Stimulated activated CD4-positive, alpha-beta T cell treated with anti-CD3 and anti-CD28 coated beads, Interleukin-12 subunit alpha, Interleukin-12 subunit beta, amount 100 ng/mL, for 4 hours (primary cell): ENCODE measurements around the gene COL4A2.

Experiments used
- DNase-seq: peaks from one replicate; pipeline ENCODE4 v3.0.0-alpha.2; 2020

Gene COL4A2

DNA sequence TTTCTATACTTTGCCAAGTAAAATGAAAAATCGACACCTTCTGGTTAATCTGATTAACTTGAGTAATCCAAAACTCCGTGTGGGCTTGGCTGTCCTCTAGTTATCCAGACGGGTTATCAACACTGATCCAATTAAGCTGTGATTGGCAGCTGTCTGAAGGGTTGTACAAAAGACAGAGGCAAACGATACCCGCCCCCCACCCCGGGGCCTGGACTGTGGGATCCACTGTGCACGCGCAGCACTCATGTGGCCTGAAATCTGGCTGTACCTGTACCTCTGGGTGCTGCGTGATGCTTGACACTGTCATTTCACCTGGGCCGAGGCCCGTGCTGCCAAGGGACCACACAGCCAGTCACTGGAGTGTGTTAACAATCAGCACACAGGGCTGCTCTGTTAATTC is 53.5 kb downstream of the COL4A2 start:
- DNase-seq: no peak

DNA sequence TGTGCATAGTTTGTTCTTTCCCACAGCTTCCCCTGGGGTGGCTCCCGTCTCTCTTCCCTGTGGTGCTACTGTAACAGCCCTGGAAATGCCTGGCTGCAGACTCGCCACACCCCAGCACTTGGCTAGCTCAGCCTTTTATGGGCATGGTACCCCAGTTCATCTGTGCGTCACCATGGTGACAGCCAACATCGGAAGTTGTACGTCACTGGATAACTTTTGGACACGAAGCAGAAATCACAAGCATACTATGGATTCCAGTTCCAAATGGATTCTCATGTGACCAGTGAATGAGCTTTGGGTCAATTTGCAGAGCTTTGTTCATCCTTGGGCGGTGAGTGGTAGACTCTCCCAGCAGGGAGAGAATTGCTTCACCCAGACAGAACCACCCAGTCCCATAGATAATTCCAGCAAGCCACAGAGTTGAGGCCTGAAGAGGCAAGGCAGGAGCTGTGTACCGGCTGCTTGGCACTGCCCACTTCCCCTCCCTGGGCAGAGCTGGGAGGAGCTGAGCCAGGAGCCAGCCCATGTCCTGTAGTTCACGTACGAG is 54.4 kb downstream of the COL4A2 start:
- DNase-seq: no peak

GRCh38 chr13:110363010-110363409 is 55.9 kb downstream of the COL4A2 start:
- no peak for DNase-seq

DNA sequence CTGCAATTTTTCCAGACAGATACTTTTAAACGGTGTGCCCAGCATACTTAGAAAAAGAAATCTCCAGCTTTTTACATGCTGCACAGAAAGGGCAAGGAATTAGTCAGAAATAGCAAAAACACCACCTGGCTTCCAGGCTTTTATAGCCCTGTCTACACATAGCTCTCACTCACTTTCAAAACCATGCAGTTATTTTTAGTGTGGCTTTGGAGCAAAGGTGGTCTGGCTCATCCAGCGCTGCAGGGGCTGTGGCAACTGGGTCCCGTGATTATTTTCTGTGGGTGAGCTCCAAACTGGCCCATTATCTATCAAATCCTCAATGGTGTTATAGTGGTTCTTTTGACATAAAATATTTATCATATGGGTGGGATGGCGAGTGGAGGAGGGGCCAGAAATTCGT is 57.0 kb downstream of the COL4A2 start:
- DNase-seq: no peak

- no peak for DNase-seq
These were observed 58.8 kb downstream of the COL4A2 start for GRCh38 chr13:110365876-110366275.

- DNase-seq: no peak
These were observed 59.6 kb downstream of the COL4A2 start for GRCh38 chr13:110366733-110367132.

DNA sequence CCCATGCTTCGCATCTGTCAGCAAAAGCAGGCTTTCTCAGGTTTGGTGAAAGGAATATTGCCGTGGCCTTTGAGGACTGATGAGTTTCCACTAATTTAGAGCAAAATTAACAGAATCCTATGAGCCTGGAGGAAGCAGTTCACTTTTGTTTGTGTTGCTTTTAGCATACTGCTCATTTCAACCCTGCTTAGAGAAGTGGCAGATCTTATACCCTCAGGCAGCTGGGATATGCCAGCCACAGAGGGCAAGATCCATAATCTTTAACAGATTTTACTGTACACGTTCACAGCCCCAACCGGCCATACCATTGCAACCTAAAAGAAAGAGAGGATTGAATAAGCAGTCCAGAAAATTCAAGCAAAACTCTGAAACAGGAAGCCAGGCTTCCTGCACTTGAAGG is 60.5 kb downstream of the COL4A2 start:
- no peak for DNase-seq

- no peak for DNase-seq
These were observed 61.3 kb downstream of the COL4A2 start for GRCh38 chr13:110368408-110368807.

GRCh38 chr13:110369400-110369799 is 62.3 kb downstream of the COL4A2 start:
- no peak for DNase-seq

GRCh38 chr13:110371550-110372465 is 64.7 kb downstream of the COL4A2 start:
- DNase-seq: no peak

- DNase-seq: no peak
These were observed 65.6 kb downstream of the COL4A2 start for GRCh38 chr13:110372676-110373075.

DNA sequence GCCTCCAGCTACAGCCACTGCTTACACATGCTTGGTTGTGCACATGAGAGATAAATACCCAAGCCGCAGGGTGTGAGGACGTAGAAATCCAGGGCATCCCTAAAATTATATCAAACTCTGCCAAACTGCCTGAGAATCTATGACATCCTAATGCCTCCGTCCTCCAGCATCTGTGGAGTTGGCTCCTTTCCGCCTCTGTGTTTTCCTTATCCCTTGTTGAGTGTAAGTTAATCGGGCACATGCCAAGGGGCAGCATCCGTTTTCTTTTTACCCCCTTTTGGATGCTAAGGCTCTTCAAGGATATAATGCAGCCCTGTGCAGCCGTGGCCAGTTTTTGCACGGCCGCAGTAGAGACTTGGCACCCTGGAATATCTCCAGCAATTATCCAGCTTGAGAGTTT is 66.5 kb downstream of the COL4A2 start:
- no peak for DNase-seq

GRCh38 chr13:110374431-110375370 is 67.6 kb downstream of the COL4A2 start:
- DNase-seq: no peak

DNA sequence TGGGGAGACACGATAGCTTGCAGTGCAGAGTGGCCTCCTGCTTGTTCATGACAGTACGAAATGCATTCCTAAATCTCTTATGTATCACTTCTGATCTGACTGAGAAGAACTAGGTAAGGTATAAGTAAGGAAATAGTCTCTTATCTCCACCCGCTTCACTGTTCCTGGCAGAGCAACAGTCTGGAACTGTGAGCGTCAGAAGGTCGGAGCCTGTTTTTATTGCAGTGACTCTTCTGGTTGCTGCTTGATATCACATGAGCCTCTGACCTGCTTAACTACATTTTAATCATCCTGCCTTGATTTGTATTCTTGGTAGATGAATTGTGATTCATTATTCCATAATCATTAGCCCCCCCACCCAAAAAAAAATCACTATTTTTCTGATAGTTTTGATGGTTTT is 69.0 kb downstream of the COL4A2 start:
- DNase-seq: no peak

GRCh38 chr13:110377178-110377825 is 70.2 kb downstream of the COL4A2 start:
- no peak for DNase-seq

DNA sequence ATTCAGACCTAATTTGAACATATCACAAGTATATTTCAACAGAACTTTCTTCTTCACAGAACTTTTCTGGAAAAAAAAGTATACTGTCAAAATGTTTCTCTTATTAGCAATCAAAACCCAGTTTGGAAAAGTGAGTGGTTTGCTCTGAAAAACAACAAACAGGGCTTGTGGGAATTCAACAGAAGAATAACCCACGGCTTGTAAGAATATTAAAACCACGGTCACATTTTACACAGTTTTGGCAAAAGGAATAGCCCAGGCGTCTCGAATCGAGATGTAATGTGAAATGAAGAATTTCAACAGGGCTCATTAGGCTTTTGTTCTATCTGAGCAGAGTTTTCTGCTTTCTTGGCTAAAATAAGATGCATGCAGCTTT is 70.7 kb downstream of the COL4A2 start:
- DNase-seq: no peak

DNA sequence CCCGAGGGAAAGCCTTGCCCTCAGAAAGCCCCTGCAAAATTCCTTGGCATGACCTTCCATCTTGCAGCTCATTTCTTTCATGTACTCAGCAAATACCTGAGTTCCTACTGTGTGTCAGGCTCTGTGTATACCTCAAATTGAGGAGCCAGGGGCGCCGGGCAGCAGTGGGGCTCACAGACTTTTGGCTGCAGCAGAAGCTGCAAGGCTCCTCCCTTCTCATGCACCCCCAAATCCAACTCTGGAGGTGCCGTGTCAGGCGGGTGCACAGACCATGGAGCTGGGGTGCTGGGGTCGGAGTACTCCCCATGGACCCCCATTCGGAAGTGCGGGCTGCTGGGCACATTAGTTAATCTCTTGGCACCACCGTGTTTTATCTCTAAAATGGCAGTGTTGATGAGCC is 72.3 kb downstream of the COL4A2 start:
- DNase-seq: no peak

DNA sequence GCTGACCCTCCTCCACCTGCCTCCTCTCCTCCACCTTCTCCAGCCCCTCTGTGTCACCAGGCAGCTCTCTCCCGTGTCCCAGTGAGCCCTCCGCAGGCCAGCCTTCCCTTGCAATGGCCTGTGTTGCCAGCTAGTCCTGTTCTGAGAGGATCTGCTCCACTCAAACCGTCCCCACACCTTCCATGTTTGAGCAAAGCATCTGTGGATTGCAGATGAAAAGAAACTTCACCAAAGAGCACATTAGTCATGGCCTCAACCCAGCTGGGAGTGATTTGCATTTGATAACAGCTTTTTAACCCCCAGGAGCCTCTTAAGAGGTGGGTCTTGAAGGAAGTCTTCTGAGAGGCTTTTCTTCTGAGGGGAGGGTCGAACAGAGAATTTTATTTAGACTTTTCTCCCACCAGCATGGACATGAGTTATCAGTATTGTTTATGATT is 72.8 kb downstream of the COL4A2 start:
- DNase-seq: no peak

DNA sequence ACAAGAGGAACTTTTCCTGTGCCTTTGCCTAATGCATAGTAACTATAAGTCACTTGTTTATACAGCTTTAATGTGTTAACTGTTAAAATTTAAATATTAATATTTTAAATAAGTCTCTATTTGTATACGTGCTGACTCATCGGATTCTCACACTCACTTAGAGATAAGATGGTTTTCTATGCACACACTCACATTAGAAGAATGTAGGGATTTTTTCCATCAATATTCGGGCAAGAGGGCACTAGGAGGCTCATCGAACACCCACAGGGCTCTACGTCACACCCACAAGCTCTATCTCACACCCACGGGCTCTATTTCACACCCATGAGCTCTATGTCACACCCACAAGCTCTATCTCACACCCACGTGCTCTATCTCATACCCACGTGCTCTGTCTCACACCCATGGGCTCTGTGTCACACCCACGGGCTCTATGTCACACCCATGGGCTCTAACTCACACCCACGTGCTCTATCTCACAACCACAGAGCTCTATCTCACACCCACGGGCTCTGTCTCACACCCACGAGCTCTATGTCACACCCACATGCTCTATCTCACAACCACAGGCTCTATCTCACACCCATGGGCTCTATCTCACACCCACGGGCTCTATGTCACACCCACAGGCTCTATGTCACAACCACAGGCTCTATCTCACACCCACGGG is 73.4 kb downstream of the COL4A2 start:
- no peak for DNase-seq

DNA sequence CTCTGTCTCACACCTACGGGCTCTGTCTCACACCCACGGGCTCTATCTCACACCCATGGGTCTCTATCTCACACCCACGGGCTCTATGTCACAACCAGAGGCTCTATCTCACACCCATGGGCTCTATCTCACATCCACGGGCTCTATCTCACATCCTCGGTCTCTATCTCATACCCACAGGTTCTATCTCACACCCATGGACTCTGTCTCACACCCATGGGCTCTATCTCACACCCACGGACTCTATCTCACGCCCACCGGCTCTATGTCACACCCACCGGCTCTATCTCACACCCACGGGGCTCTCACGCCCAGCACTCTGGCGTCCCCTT is 73.9 kb downstream of the COL4A2 start:
- no peak for DNase-seq

DNA sequence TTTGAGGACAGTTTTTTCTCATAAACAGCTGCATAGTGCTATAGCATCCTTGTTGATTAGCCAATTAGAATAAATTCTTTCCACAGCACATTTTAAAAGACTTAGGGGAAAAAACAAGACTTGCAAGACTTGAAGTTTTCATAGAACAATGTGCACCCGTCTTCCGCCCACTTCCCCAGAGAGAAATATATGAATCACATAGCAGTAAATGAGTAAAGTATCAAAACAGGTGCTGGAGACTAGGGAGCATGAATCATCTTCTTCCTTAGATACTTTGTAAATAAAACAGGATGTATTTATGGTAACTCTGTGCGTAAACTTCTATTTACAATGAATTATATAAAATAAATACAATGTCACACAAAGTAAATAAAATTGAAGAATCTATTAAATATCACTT is 75.1 kb downstream of the COL4A2 start:
- DNase-seq: no peak

DNA sequence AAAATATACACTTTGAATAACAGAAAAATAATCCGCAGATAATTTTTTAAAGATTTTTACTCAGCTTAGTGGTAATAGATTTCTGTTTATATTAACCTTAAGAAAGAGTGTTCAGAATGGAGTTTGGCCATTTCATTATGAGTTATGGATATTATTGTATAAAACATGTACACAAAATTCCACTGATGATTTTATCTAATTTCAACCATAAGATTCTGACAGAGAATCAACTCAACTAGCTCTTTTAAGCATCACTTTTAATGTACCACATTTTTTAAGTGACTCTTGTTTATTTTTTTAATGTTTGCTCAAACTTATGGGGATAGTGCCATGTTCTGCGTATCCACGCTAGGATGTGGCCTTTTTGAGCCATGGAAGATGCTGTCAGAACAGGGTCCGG is 75.7 kb downstream of the COL4A2 start:
- no peak for DNase-seq
